Measurements from ENCODE around the gene HPS6.

DNA sequence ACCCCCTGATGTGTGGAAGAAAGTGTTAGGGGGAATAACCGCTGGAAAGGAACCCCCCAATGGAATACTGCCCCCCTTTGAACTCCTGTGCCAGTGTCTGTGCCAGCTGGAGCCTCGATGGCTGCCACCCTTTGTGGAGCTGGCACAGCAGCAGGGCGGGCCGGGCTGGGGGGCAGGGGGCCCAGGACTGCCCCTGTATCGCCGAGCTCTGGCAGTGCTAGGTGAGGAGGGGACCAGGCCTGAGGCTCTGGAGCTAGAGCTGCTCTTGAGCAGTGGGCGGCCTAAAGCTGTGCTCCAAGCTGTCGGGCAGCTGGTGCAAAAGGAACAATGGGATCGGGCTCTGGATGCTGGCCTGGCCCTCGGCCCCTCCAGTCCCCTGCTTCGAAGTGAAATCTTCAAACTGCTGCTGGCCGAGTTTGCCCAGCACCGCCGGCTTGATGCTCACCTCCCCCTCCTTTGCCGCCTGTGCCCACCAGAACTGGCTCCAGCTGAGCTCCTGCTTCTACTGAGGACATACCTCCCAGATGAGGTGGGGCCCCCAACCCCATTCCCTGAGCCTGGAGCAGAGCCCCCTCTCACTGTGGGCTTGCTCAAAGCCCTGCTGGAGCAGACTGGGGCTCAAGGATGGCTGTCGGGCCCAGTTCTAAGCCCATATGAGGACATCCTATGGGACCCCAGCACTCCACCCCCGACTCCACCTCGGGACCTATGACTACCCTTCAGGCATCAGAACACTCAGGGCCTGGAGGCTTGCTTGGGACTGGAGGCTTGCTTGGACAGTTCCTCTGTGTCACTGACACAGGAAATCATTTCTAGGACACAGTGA is 2.2 kb downstream of the HPS6 start:
- TF ChIP-seq, protein P1, sequence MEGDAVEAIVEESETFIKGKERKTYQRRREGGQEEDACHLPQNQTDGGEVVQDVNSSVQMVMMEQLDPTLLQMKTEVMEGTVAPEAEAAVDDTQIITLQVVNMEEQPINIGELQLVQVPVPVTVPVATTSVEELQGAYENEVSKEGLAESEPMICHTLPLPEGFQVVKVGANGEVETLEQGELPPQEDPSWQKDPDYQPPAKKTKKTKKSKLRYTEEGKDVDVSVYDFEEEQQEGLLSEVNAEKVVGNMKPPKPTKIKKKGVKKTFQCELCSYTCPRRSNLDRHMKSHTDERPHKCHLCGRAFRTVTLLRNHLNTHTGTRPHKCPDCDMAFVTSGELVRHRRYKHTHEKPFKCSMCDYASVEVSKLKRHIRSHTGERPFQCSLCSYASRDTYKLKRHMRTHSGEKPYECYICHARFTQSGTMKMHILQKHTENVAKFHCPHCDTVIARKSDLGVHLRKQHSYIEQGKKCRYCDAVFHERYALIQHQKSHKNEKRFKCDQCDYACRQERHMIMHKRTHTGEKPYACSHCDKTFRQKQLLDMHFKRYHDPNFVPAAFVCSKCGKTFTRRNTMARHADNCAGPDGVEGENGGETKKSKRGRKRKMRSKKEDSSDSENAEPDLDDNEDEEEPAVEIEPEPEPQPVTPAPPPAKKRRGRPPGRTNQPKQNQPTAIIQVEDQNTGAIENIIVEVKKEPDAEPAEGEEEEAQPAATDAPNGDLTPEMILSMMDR (IDR thresholded peaks at IDR 0.05 in 4 of 5, conservative IDR thresholded peaks at IDR 0.05 in 1 of 5), result no peak
- TF ChIP-seq POLR2A (IDR thresholded peaks at IDR 0.05), result no peak
